OCI-LY1 (cell line): ENCODE results near the gene SOAT1.

Experiments used
- H2AFZ ChIP-seq: fragments of 200-600 bp; sonication (generic), shearing (Covaris generic); 2 replicates; pipeline ENCODE4 v1.6.0; 2014; ENCODE audit warnings: antibody characterized with exemption, mild to moderate bottlenecking, low read length
- H3F3A ChIP-seq: fragments of 200-600 bp; sonication (generic), shearing (Covaris generic); 2 replicates; pipeline ENCODE4 v1.6.0; 2014; ENCODE audit warnings: mild to moderate bottlenecking, antibody characterized with exemption, low read length, moderate library complexity; ENCODE audit not compliant: insufficient read depth
- H3K27ac ChIP-seq: fragments of 200-600 bp; sonication (generic); 2 replicates; pipeline ENCODE4 v1.5.1; 2014; ENCODE audit warnings: low read length, mixed run types, mild to moderate bottlenecking, low read depth; ENCODE audit not compliant: poor library complexity, severe bottlenecking
- H3K27me3 ChIP-seq: fragments of 200-600 bp; sonication (generic); 2 replicates; pipeline ENCODE4 v1.6.0; 2014; ENCODE audit warnings: antibody characterized with exemption, mild to moderate bottlenecking, low read length, moderate library complexity; ENCODE audit not compliant: insufficient read depth
- H3K36me3 ChIP-seq: fragments of 200-600 bp; sonication (generic); 2 replicates; pipeline ENCODE4 v1.6.1; 2014; ENCODE audit warnings: mild to moderate bottlenecking, antibody characterized with exemption, low read length, moderate library complexity, mixed read lengths; ENCODE audit not compliant: insufficient read depth
- H3K4me1 ChIP-seq: fragments of 200-600 bp; sonication (generic); 2 replicates; pipeline ENCODE4 v1.5.1; 2014; ENCODE audit warnings: mild to moderate bottlenecking, low read length, moderate library complexity; ENCODE audit not compliant: insufficient read depth, severe bottlenecking
- H3K4me2 ChIP-seq: fragments of 200-600 bp; sonication (generic), shearing (Covaris generic); 2 replicates; pipeline ENCODE4 v1.6.1; 2014; ENCODE audit warnings: low read length
- H3K4me3 ChIP-seq: fragments of 200-600 bp; sonication (generic); 2 replicates; pipeline ENCODE4 v1.5.1; 2014; ENCODE audit warnings: low read length, low read depth, mild to moderate bottlenecking, mixed read lengths; ENCODE audit not compliant: poor library complexity, severe bottlenecking
- H3K79me2 ChIP-seq: fragments of 200-600 bp; shearing (Covaris generic); 2 replicates; pipeline ENCODE4 v1.6.1; 2016; ENCODE audit warnings: mixed run types, low read length, mixed read lengths; ENCODE audit not compliant: insufficient read depth
- H3K9ac ChIP-seq: fragments of 200-600 bp; sonication (generic), shearing (Covaris generic); 2 replicates; pipeline ENCODE4 v1.6.1; 2014; ENCODE audit warnings: mild to moderate bottlenecking, low read length, mixed read lengths
- H3K9me2 ChIP-seq: fragments of 200-600 bp; sonication (generic), shearing (Covaris generic); 2 replicates; pipeline ENCODE4 v1.6.1; 2014; ENCODE audit warnings: low read depth, mild to moderate bottlenecking, low read length, mixed read lengths
- H3K9me3 ChIP-seq: fragments of 200-600 bp; shearing (Covaris generic); 2 replicates; pipeline ENCODE4 v1.6.1; 2014; ENCODE audit warnings: low read length, mixed read lengths
- H4K20me1 ChIP-seq: fragments of 200-600 bp; sonication (generic), shearing (Covaris generic); 2 replicates; pipeline ENCODE4 v1.6.0; 2016; ENCODE audit warnings: mild to moderate bottlenecking, low read length; ENCODE audit not compliant: insufficient read depth
- EZH2 ChIP-seq: fragments of 200-600 bp; sonication (generic), shearing (Covaris generic); IDR thresholded peaks from 2 replicates; pipeline ENCODE4 v1.8.0; 2017; ENCODE audit warnings: borderline replicate concordance, mixed run types, mild to moderate bottlenecking, antibody characterized with exemption, low read length, moderate library complexity, mixed read lengths
- TF ChIP-seq, protein P1 (sequence below): fragments of 200-600 bp; sonication (generic), shearing (Covaris generic); IDR thresholded peaks from 2 replicates; pipeline ENCODE4 v1.5.1; 2017; ENCODE audit warnings: mild to moderate bottlenecking, antibody characterized with exemption, low read length, moderate library complexity, mixed read lengths

The SOAT1 gene

GRCh38 chr1:179300112-179300511 is 6.5 kb downstream of the SOAT1 start:
- H3K79me2 ChIP-seq = peaks cover 32% of the 10 kb centered on the region
- no peaks in the 10 kb centered on the region for H3K9me3 ChIP-seq
- no peaks in the 10 kb centered on the region; the same call in 1 of the 2 replicates for H3F3A ChIP-seq
- H3K9ac ChIP-seq = no peak overlapping the region
- H3K4me2 ChIP-seq = no peak overlapping the region
- H3K27me3 ChIP-seq = no peaks in the 10 kb centered on the region
- H2AFZ ChIP-seq = no peak overlapping the region
- no peak overlapping the region for H3K27ac ChIP-seq
- peaks cover 31% of the 10 kb centered on the region for H3K4me1 ChIP-seq
- peaks cover 34% of the 10 kb centered on the region for H3K36me3 ChIP-seq
- no peaks in the 10 kb centered on the region for H3K9me2 ChIP-seq
- no peak overlapping the region for H3K4me3 ChIP-seq
- H4K20me1 ChIP-seq = no peaks in the 10 kb centered on the region
- TF ChIP-seq, protein P1, sequence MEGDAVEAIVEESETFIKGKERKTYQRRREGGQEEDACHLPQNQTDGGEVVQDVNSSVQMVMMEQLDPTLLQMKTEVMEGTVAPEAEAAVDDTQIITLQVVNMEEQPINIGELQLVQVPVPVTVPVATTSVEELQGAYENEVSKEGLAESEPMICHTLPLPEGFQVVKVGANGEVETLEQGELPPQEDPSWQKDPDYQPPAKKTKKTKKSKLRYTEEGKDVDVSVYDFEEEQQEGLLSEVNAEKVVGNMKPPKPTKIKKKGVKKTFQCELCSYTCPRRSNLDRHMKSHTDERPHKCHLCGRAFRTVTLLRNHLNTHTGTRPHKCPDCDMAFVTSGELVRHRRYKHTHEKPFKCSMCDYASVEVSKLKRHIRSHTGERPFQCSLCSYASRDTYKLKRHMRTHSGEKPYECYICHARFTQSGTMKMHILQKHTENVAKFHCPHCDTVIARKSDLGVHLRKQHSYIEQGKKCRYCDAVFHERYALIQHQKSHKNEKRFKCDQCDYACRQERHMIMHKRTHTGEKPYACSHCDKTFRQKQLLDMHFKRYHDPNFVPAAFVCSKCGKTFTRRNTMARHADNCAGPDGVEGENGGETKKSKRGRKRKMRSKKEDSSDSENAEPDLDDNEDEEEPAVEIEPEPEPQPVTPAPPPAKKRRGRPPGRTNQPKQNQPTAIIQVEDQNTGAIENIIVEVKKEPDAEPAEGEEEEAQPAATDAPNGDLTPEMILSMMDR = no peak
- no peak for TF ChIP-seq EZH2

- Histone ChIP-seq H3K9me2 (no peaks in the 10 kb centered on the region), H3K9ac (no peak overlapping the region), H3K4me1 (peaks cover 15% of the 10 kb centered on the region), H3K27me3 (no peaks in the 10 kb centered on the region), H4K20me1 (no peaks in the 10 kb centered on the region), H3K4me2 (no peak overlapping the region), H3F3A (no peaks in the 10 kb centered on the region), H3K4me3 (no peak overlapping the region), H3K36me3 (peaks cover 45% of the 10 kb centered on the region), H3K79me2 (peaks cover 26% of the 10 kb centered on the region), H3K27ac (no peak overlapping the region), H3K9me3 (no peaks in the 10 kb centered on the region), H2AFZ (no peak overlapping the region)
- TF ChIP-seq EZH2 = no peak
- TF ChIP-seq, protein P1 = no peak
Measured at GRCh38 chr1:179302070-179302469, 8.5 kb downstream of the SOAT1 start.

DNA sequence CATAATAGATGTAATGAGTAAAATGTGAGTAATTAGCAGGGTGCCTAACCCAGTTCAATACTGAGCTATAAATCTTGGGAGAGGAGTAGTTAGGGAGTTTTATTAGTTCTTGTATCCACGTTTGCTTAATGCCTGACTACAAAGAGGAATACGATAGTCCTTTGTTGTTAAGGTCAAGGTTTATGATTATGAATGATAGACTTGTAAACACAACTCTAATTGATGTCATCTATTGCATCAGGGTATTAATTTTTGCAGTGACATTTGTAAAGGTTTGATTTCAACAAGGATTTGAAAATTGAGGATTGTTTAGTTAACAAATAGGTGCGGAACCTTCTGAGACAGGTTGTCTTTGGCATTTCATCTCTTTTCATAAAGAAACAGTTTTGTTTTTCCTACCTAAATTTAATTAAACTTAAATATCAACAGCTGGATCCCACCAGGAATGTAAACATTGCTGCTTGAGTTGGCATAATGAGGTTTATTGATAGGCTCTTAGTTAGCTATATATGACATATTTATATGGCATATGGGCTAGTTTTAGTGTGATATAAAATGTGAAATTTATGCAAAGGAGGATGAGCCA is 9.7 kb downstream of the SOAT1 start:
- no peak overlapping the region for H3K27ac ChIP-seq
- H3K9me3 ChIP-seq = no peaks in the 10 kb centered on the region
- peaks cover 11% of the 10 kb centered on the region for H3K4me1 ChIP-seq
- H3K4me2 ChIP-seq = no peak overlapping the region
- H3K9ac ChIP-seq = no peak overlapping the region
- peaks cover 51% of the 10 kb centered on the region for H3K36me3 ChIP-seq
- H3K9me2 ChIP-seq = no peaks in the 10 kb centered on the region
- peaks cover 26% of the 10 kb centered on the region for H3K79me2 ChIP-seq
- no peak overlapping the region for H2AFZ ChIP-seq
- no peaks in the 10 kb centered on the region for H3F3A ChIP-seq
- no peak for TF ChIP-seq EZH2
- TF ChIP-seq, protein P1 = no peak
- no peaks in the 10 kb centered on the region for H3K27me3 ChIP-seq
- H4K20me1 ChIP-seq = no peaks in the 10 kb centered on the region
- H3K4me3 ChIP-seq = no peak overlapping the region
